Progenitor cell of endocrine pancreas (in vitro differentiated cells): ENCODE results near the gene EIF4B. TPM values are rescaled to one million over a fixed set of nuclear protein-coding genes. Genes with fewer than 3 reads are reported as not detected.

Source experiments
- DNase-seq: peaks from one replicate; pipeline ENCODE4 v3.0.0; 2021; ENCODE audit warnings: low spot score; ENCODE audit not compliant: unreplicated experiment
- H3K27ac Mint-ChIP-seq: 2 replicates; pipeline ENCODE4 v1.8.0; 2021; ENCODE audit warnings: mild to moderate bottlenecking, moderate library complexity, mixed read lengths
- H3K27me3 Mint-ChIP-seq: 2 replicates; pipeline ENCODE4 v1.8.0; 2021; ENCODE audit warnings: mixed read lengths
- H3K36me3 Mint-ChIP-seq: 2 replicates; pipeline ENCODE4 v1.8.0; 2022; ENCODE audit warnings: mixed read lengths; ENCODE audit not compliant: insufficient read depth
- H3K4me1 Mint-ChIP-seq: 2 replicates; pipeline ENCODE4 v1.8.0; 2021; ENCODE audit warnings: low read depth, mixed read lengths
- H3K4me3 Mint-ChIP-seq: 2 replicates; pipeline ENCODE4 v1.8.0; 2021; ENCODE audit warnings: low read depth, mild to moderate bottlenecking, moderate library complexity, mixed read lengths
- H3K9me3 Mint-ChIP-seq: 2 replicates; pipeline ENCODE4 v1.8.0; 2021; ENCODE audit warnings: low read depth, mixed read lengths
- CTCF ChIP-seq: fragments of 200-600 bp; sonication (generic); IDR thresholded peaks from one replicate; pipeline ENCODE4 v1.5.0; 2021; ENCODE audit warnings: antibody characterized with exemption, mild to moderate bottlenecking; ENCODE audit not compliant: unreplicated experiment
- total RNA-seq: library from RNA; stranded (reverse); gene quantifications from 2 replicates; pipeline ENCODE4 v1.2.1, GENCODE V29; 2021

Gene EIF4B
- total RNA-seq, 1 donor from 2014 or later = 447 TPM

DNA sequence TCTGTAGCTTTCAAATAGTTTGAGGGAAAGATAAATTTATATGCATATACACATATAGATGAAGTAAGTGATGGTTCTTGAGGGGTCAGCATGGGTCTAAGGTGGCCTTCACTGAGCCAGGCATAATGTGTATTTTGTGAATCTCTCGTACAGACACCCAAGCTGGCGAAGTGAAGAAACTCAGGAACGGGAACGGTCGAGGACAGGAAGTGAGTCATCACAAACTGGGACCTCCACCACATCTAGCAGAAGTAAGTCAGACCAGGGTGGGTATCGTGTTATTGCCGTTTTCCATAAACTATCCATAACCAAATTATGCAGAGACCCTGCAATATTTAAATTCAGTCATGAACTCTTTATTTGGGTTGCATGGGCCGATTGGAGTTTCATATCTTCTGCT lies 28.2 kb downstream of the EIF4B start:
- TF ChIP-seq CTCF = no peak
- H3K4me1 Mint-ChIP-seq = no peaks in the 10 kb centered on the region
- peaks cover 35% of the 10 kb centered on the region for H3K36me3 Mint-ChIP-seq
- DNase-seq = no peak
- H3K27me3 Mint-ChIP-seq = no peaks in the 10 kb centered on the region
- no peak overlapping the region for H3K27ac Mint-ChIP-seq
- no peaks in the 10 kb centered on the region for H3K9me3 Mint-ChIP-seq
- H3K4me3 Mint-ChIP-seq = no peak overlapping the region

DNA sequence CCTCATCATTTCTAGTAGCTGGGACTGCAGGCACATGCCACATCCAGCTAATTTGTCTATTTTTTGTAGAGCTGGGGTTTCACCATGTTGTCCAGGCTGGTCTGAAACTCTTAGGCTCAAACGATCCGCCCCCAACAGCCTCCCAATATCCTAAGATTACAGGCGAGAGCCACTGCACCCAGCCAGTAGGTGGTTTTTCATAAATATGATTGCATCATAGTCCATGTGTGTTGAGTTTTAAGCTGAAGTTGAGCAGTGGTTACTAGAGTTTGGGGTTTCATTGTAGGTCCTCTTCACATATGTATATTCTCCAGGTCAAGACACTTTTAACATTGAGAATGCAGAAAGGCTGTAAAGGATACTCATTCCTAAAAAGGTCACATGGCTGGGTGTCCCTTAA lies 30.5 kb downstream of the EIF4B start:
- Mint-ChIP-seq H3K27me3 (no peaks in the 10 kb centered on the region), H3K9me3 (no peaks in the 10 kb centered on the region)

DNA sequence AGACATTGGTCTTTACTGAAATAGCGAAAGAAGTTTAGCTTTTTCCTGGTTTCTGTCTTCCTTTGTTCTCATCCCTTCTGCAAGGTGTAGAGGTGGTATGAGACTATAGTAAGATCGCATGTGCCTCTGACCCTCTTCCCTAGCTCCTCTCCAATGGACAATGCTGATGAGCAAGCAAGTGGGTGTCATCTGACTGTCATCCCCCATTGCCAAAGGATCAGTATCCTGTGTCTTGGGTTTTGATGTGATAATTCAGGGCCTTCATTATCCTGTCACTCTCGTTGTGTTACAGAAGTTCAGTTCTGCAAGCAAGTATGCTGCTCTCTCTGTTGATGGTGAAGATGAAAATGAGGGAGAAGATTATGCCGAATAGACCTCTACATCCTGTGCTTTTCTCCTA lies 33.6 kb downstream of the EIF4B start:
- no peak for DNase-seq
- Mint-ChIP-seq H3K27me3 (no peaks in the 10 kb centered on the region), H3K27ac (no peak overlapping the region)

More for the DNA sequence above, 30.5 kb downstream of the EIF4B start:
- no peak for DNase-seq
- no peaks in the 10 kb centered on the region for H3K4me1 Mint-ChIP-seq
- peak overlapping the region; percentile 45 for H3K27ac Mint-ChIP-seq
- no peak overlapping the region for H3K4me3 Mint-ChIP-seq
- no peak for TF ChIP-seq CTCF
- H3K36me3 Mint-ChIP-seq = peaks cover 33% of the 10 kb centered on the region

DNA sequence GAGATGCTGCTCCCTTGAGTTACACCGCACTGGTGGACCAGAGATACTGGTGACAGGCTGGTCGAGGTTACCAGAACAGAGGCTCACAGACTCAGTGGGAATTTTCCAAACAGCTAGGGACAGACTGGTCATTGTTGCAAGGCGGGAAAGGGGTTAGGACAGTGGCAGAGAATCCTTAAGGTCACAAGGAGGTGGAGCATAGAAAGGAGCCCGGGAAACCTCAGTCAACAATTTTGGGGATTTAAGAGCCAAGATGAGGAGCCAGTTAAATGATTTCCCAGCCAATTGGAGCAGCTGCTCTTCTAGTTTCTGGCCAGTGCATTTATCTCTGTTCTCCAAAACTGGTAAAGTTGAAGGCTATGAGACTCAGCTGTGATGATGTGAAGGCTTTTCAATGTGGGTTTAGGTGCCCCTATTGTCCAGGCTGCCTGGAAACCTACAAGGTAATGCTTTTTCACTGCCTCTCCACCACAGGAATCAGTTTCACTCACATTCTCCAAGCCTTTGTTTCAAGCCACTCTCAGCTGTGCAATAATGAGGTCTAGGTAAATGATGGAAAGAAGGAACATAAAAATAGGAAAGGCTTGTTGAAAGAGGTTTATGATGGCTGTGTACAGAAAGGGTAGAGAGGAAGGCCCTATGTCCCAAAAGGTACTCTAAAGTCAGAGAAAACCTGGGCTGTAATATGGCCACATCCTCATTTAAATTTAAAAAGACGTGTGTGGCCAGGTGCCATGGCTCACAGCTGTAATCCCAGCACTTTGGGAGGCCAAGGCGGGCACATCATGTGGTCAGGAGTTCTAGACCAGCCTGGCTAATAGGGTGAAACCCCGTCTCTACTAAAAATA lies 36.6 kb downstream of the EIF4B start:
- Mint-ChIP-seq H3K27me3 (no peaks in the 10 kb centered on the region), H3K4me1 (peaks cover 25% of the 10 kb centered on the region), H3K27ac (no peak overlapping the region), H3K9me3 (no peaks in the 10 kb centered on the region), H3K36me3 (peaks cover 17% of the 10 kb centered on the region), H3K4me3 (no peak overlapping the region)
- DNase-seq = no peak
- TF ChIP-seq CTCF = no peak

More for the DNA sequence above, 33.6 kb downstream of the EIF4B start:
- H3K4me3 Mint-ChIP-seq = no peak overlapping the region
- no peaks in the 10 kb centered on the region for H3K9me3 Mint-ChIP-seq
- H3K4me1 Mint-ChIP-seq = peaks cover 13% of the 10 kb centered on the region
- no peak for TF ChIP-seq CTCF
- H3K36me3 Mint-ChIP-seq = peaks cover 26% of the 10 kb centered on the region

DNA sequence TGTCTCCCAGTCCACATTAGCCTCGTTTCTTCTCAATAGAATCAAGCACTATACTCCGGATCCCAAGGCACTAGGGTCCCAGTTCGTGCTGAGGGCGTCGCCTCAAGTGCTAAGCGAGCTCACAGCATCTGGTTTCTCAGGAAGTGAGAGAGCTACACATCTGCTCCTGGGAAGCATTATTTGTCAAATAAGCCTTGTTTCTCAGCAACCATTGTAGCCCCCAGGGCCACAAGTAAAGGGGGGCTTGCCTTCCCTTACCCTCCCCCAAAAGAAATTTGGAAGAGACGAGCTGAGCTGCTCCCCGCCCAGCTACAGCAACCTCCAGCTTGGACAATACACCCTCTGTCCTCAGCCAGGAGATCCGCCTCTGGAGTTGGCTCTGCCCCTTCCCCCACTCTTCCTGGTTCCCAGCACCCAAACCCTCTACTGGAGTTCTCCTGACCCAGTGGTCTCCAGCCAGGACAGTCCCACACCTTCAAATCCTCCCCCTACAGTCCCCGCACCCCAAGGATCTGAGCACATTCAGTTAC lies 37.9 kb downstream of the EIF4B start:
- peaks cover 35% of the 10 kb centered on the region for H3K4me1 Mint-ChIP-seq
- no peak for TF ChIP-seq CTCF
- H3K4me3 Mint-ChIP-seq = peak overlapping the region; percentile 93
- peaks cover 12% of the 10 kb centered on the region for H3K36me3 Mint-ChIP-seq
- peak overlapping the region; percentile 44 for H3K27ac Mint-ChIP-seq
- no peaks in the 10 kb centered on the region for H3K27me3 Mint-ChIP-seq
- H3K9me3 Mint-ChIP-seq = no peaks in the 10 kb centered on the region
- no peak for DNase-seq
